Liver (tissue), 9 donors: ENCODE results near the gene NEUROD1. TPM values are rescaled to one million over a fixed set of nuclear protein-coding genes. Genes with fewer than 3 reads are reported as not detected.

Source experiments
- DNase-seq: peaks from one replicate; pipeline ENCODE4 v3.0.0-alpha.2; 2017; ENCODE audit warnings: low spot score
- H3K27ac ChIP-seq, 2 donors: one replicate each; pipeline ENCODE4 v1.7.0; 2013; ENCODE audit warnings: inconsistent platforms in 2 of 2, low read length in 2 of 2, control low read depth in 1 of 2, low read depth in 1 of 2, mild to moderate bottlenecking in 1 of 2
- H3K27me3 ChIP-seq, 4 donors: one replicate each; pipeline versions ENCODE4 v1.6.1 to v1.7.0; 2013; ENCODE audit warnings: low read length in 3 of 4, inconsistent platforms in 1 of 4, mild to moderate bottlenecking in 1 of 4, moderate library complexity in 1 of 4; ENCODE audit not compliant: control insufficient read depth in 4 of 4, insufficient read depth in 4 of 4
- H3K36me3 ChIP-seq, 4 donors: one replicate each; pipeline versions ENCODE4 v1.6.1 to v1.7.0; 2013; ENCODE audit warnings: low read length in 3 of 4, mild to moderate bottlenecking in 3 of 4, low read depth in 1 of 4, moderate library complexity in 1 of 4; ENCODE audit not compliant: control insufficient read depth in 4 of 4, insufficient read depth in 3 of 4
- H3K4me1 ChIP-seq, 4 donors: one replicate each; pipeline versions ENCODE4 v1.6.1 to v1.7.0; 2013; ENCODE audit warnings: low read length in 3 of 4, mild to moderate bottlenecking in 3 of 4, moderate library complexity in 1 of 4; ENCODE audit not compliant: control insufficient read depth in 4 of 4, insufficient read depth in 4 of 4
- H3K4me3 ChIP-seq, 3 donors: one replicate each; pipeline versions ENCODE4 v1.6.1 to v1.7.0; 2013; ENCODE audit warnings: low read length in 3 of 3, control low read depth in 1 of 3, low read depth in 1 of 3, mild to moderate bottlenecking in 1 of 3
- H3K9ac ChIP-seq, 2 donors: one replicate each; pipeline ENCODE4 v1.7.0; 2013; ENCODE audit warnings: low read length in 2 of 2, mild to moderate bottlenecking in 2 of 2, moderate library complexity in 2 of 2, control low read depth in 1 of 2, low read depth in 1 of 2
- H3K9me3 ChIP-seq, 4 donors: one replicate each; pipeline versions ENCODE4 v1.6.1 to v1.7.0; 2013; ENCODE audit warnings: low read length in 3 of 4; ENCODE audit not compliant: control insufficient read depth in 4 of 4
- EGR1 ChIP-seq, 2 donors: IDR thresholded peaks; 2 replicates each; pipeline ENCODE4 v1.6.1; 2016 to 2018; ENCODE audit warnings: antibody characterized with exemption in 2 of 2, low read depth in 2 of 2
- FOXA1 ChIP-seq: IDR thresholded peaks from 2 replicates; pipeline ENCODE4 v1.6.1; 2016; ENCODE audit warnings: antibody characterized with exemption
- FOXA2 ChIP-seq: IDR thresholded peaks from 2 replicates; pipeline ENCODE4 v1.6.1; 2016; ENCODE audit warnings: antibody characterized with exemption
- HNF4A ChIP-seq, 2 donors: conservative IDR thresholded peaks; 2 replicates each; pipeline ENCODE4 v1.6.1; 2016; ENCODE audit warnings: antibody characterized with exemption in 2 of 2, mild to moderate bottlenecking in 2 of 2
- HNF4G ChIP-seq: IDR thresholded peaks from 2 replicates; pipeline ENCODE4 v1.6.1; 2016; ENCODE audit warnings: antibody characterized with exemption
- JUND ChIP-seq, 2 donors: IDR thresholded peaks; 2 replicates each; pipeline ENCODE4 v1.6.1; 2016; ENCODE audit warnings: antibody characterized with exemption in 2 of 2
- NR2F2 ChIP-seq: IDR thresholded peaks from 2 replicates; pipeline ENCODE4 v1.6.1; 2016; ENCODE audit warnings: antibody characterized with exemption
- RAD21 ChIP-seq, 2 donors: IDR thresholded peaks; 2 replicates each; pipeline ENCODE4 v1.6.1; 2016; ENCODE audit warnings: antibody characterized with exemption in 2 of 2, mild to moderate bottlenecking in 2 of 2
- RXRA ChIP-seq, 2 donors: IDR thresholded peaks; 2 replicates each; pipeline ENCODE4 v1.6.1; 2017 to 2018; ENCODE audit warnings: antibody characterized with exemption in 2 of 2, mild to moderate bottlenecking in 1 of 2
- SP1 ChIP-seq: IDR thresholded peaks from 2 replicates; pipeline ENCODE4 v1.6.1; 2018; ENCODE audit warnings: antibody characterized with exemption, mild to moderate bottlenecking
- TAF1 ChIP-seq: conservative IDR thresholded peaks from 2 replicates; pipeline ENCODE4 v1.6.1; 2016; ENCODE audit warnings: antibody characterized with exemption, mild to moderate bottlenecking
- YY1 ChIP-seq: IDR thresholded peaks from 2 replicates; pipeline ENCODE4 v1.6.1; 2016; ENCODE audit warnings: antibody characterized with exemption, mild to moderate bottlenecking
- WGBS: extraction: QIAGEN DNeasy Blood & Tissue Kit; methylation state at CpG from one replicate; pipeline ENCODE4 v1.1.7; 2013; 5-methylcytosine and 5-hydroxymethylcytosine counted together
- polyA plus RNA-seq, 2 donors: library from polyadenylated mRNA; stranded (reverse) in 1 of 2; unstranded in 1 of 2; fragments of 200-250 nt in 1 of 2; fragments of >200 nt in 1 of 2; fragmentation: Nextera tagmentation in 1 of 2; extraction: Ambion mirVana in 1 of 2; gene quantifications; one replicate each; pipeline versions ENCODE4 v1.2.1 to v1.2.3, GENCODE V29; 2013 to 2015
- total RNA-seq, 2 donors: library from RNA; depleted of rRNA; stranded (reverse); fragments of >200 nt; gene quantifications; one replicate each; pipeline ENCODE4 v1.2.3, GENCODE V29; 2014
- TF ChIP-seq, protein P1 (sequence below): IDR thresholded peaks from 2 replicates; pipeline ENCODE4 v1.6.1; 2016; ENCODE audit warnings: antibody characterized with exemption
- TF ChIP-seq, protein P2 (sequence below): fragments of 150-350 bp; IDR thresholded peaks from 2 replicates; pipeline ENCODE4 v1.5.1; 2017; ENCODE audit warnings: improper control_type of control experiment, low read depth, low read length; ENCODE audit not compliant: missing input control
- TF ChIP-seq, protein P3 (sequence below): IDR thresholded peaks from 2 replicates; pipeline ENCODE4 v1.6.1; 2016; ENCODE audit warnings: antibody characterized with exemption
- TF ChIP-seq, protein P4 (sequence below): IDR thresholded peaks from 2 replicates; pipeline ENCODE4 v1.6.1; 2016; ENCODE audit warnings: antibody characterized with exemption, mild to moderate bottlenecking
- donor health status: healthy.
- donor health status: healthy.
- donor health status: healthy.
- donor health status: healthy.
- donor health status: healthy.

The NEUROD1 gene
- total and polyA plus RNA-seq, 4 donors: not detected

DNA sequence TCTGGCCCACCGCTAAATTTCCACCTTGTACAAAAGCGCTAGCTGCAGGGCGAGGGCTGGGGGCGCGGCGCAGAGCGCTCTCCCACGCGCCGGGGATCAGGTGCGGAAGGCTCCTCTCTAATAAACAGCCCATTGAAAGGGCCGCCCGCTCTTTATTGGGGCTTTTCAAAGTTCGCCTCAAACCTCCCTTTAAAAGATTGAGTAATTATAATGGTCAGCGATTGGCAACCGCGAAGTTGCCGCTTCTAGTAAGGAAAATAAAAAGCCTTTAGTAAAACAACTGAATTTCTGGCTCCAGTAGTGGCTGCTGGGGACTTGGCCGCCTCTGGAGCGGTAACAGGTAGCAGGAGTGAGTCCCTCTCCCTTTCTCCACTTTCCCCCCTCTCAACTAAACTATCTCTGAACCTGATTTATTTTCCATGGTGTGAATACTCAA is 755 bp downstream of the NEUROD1 start:
- H3K4me3 ChIP-seq: no peak overlapping the region

DNA sequence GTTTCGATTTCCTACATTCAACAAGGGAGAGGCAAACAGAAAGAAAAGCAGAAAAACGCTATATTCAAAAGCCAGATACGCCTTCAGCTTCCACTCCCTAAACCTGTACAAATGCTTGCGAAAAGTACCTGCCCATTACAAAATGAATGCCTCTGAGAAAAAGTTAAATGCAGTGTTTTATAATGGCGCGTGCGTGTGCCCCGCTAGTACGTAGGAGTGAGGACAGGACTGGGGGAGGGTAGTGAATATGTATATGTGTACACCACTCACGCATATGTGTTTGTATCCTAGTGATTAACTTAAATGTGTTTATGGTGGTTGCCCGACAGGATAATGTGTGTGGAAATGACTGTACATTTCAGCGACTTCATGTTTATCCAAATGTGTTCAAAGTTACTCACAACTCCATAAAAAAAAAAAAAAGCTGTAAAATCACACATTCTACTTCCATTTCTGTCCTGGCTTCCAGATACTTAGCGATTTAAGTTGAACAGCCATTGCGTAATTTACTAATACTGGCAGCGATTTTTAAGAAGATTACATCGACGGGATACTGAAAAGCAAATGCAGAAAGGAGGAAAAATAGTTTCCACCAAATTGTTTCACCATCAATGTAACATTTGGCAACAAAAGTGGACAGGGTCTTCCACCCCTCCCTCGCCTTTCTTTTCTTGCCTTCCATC is 1.3 kb downstream of the NEUROD1 start:
- Histone ChIP-seq H3K27ac (no peak overlapping the region), H3K36me3 (no peaks in the 10 kb centered on the region), H3K4me3 (no peak overlapping the region), H3K4me1 (peaks cover 3 to 9% (median 4%) of the 10 kb centered on the region in 4 donors), H3K27me3 (peaks cover 7 to 23% (median 10%) of the 10 kb centered on the region in 4 donors), H3K9ac (no peak overlapping the region), H3K9me3 (peaks cover 0 to 5% (median 2%) of the 10 kb centered on the region in 4 donors)
- DNase-seq: no peak
- TF ChIP-seq FOXA2: no peak
- TF ChIP-seq, protein P1, sequence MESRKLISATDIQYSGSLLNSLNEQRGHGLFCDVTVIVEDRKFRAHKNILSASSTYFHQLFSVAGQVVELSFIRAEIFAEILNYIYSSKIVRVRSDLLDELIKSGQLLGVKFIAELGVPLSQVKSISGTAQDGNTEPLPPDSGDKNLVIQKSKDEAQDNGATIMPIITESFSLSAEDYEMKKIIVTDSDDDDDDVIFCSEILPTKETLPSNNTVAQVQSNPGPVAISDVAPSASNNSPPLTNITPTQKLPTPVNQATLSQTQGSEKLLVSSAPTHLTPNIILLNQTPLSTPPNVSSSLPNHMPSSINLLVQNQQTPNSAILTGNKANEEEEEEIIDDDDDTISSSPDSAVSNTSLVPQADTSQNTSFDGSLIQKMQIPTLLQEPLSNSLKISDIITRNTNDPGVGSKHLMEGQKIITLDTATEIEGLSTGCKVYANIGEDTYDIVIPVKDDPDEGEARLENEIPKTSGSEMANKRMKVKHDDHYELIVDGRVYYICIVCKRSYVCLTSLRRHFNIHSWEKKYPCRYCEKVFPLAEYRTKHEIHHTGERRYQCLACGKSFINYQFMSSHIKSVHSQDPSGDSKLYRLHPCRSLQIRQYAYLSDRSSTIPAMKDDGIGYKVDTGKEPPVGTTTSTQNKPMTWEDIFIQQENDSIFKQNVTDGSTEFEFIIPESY: no peak
- TF ChIP-seq HNF4G: no peak
- TF ChIP-seq JUND (IDR thresholded peaks at IDR 0.05): no peak
- TF ChIP-seq, protein P2, sequence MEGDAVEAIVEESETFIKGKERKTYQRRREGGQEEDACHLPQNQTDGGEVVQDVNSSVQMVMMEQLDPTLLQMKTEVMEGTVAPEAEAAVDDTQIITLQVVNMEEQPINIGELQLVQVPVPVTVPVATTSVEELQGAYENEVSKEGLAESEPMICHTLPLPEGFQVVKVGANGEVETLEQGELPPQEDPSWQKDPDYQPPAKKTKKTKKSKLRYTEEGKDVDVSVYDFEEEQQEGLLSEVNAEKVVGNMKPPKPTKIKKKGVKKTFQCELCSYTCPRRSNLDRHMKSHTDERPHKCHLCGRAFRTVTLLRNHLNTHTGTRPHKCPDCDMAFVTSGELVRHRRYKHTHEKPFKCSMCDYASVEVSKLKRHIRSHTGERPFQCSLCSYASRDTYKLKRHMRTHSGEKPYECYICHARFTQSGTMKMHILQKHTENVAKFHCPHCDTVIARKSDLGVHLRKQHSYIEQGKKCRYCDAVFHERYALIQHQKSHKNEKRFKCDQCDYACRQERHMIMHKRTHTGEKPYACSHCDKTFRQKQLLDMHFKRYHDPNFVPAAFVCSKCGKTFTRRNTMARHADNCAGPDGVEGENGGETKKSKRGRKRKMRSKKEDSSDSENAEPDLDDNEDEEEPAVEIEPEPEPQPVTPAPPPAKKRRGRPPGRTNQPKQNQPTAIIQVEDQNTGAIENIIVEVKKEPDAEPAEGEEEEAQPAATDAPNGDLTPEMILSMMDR: no peak
- TF ChIP-seq YY1: no peak
- TF ChIP-seq, protein P3, sequence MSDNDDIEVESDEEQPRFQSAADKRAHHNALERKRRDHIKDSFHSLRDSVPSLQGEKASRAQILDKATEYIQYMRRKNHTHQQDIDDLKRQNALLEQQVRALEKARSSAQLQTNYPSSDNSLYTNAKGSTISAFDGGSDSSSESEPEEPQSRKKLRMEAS: no peak
- no peak for TF ChIP-seq RXRA (IDR thresholded peaks at IDR 0.05)
- TF ChIP-seq, protein P4, sequence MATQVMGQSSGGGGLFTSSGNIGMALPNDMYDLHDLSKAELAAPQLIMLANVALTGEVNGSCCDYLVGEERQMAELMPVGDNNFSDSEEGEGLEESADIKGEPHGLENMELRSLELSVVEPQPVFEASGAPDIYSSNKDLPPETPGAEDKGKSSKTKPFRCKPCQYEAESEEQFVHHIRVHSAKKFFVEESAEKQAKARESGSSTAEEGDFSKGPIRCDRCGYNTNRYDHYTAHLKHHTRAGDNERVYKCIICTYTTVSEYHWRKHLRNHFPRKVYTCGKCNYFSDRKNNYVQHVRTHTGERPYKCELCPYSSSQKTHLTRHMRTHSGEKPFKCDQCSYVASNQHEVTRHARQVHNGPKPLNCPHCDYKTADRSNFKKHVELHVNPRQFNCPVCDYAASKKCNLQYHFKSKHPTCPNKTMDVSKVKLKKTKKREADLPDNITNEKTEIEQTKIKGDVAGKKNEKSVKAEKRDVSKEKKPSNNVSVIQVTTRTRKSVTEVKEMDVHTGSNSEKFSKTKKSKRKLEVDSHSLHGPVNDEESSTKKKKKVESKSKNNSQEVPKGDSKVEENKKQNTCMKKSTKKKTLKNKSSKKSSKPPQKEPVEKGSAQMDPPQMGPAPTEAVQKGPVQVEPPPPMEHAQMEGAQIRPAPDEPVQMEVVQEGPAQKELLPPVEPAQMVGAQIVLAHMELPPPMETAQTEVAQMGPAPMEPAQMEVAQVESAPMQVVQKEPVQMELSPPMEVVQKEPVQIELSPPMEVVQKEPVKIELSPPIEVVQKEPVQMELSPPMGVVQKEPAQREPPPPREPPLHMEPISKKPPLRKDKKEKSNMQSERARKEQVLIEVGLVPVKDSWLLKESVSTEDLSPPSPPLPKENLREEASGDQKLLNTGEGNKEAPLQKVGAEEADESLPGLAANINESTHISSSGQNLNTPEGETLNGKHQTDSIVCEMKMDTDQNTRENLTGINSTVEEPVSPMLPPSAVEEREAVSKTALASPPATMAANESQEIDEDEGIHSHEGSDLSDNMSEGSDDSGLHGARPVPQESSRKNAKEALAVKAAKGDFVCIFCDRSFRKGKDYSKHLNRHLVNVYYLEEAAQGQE: no peak
- no peak for TF ChIP-seq EGR1 (IDR thresholded peaks at IDR 0.05; ENCODE audit: low read depth in 2 of 2)
- no peak for TF ChIP-seq RAD21 (IDR thresholded peaks at IDR 0.05)
- no peak for TF ChIP-seq TAF1
- no peak for TF ChIP-seq HNF4A (conservative IDR thresholded peaks at IDR 0.05)
- WGBS: 15% methylated on average over 18 of the region's 18 CpGs

More for the DNA sequence above, 755 bp downstream of the NEUROD1 start:
- Histone ChIP-seq H3K4me1 (peaks cover 3 to 9% (median 4%) of the 10 kb centered on the region in 4 donors), H3K27ac (no peak overlapping the region), H3K36me3 (no peaks in the 10 kb centered on the region), H3K9ac (no peak overlapping the region), H3K27me3 (peaks cover 7 to 26% (median 10%) of the 10 kb centered on the region in 4 donors), H3K9me3 (peaks cover 0 to 5% (median 2%) of the 10 kb centered on the region in 4 donors)
- WGBS: 6% methylated on average over 20 of the region's 20 CpGs
- TF ChIP-seq SP1 (no peak), HNF4G (no peak), RAD21 (IDR thresholded peaks at IDR 0.05) (no peak), RXRA (IDR thresholded peaks at IDR 0.05) (no peak), YY1 (no peak), FOXA1 (no peak), NR2F2 (no peak), EGR1 (IDR thresholded peaks at IDR 0.05; ENCODE audit: low read depth in 2 of 2) (no peak), JUND (IDR thresholded peaks at IDR 0.05) (no peak)
- TF ChIP-seq, protein P2: no peak
- TF ChIP-seq, protein P3: no peak
- no peak for DNase-seq
